NCI-H2107 treated with DMSO at 0.1 percent for 48 hours (cell line): ENCODE results near the gene GPS1.
A peak's percentile ranks its signal among the peaks of the same experiment; 100 is the strongest.

Experiments
- DNase-seq: peaks from one replicate; lab custom pipeline; 2025; ENCODE audit not compliant: unreplicated experiment; lab: John Stamatoyannopoulos, UW

Gene GPS1

GRCh38 chr17:82056729-82057621, 5.3 kb downstream of the GPS1 start:
- DNase-seq = no peak

GRCh38 chr17:82058230-82058854, 6.6 kb downstream of the GPS1 start:
- no peak for DNase-seq

- no peak for DNase-seq
These were observed 7.2 kb downstream of the GPS1 start for GRCh38 chr17:82058855-82059249.

- no peak for DNase-seq
These were observed 7.7 kb downstream of the GPS1 start for GRCh38 chr17:82059272-82060000.

GRCh38 chr17:82060001-82060380, 8.3 kb downstream of the GPS1 start:
- DNase-seq = no peak

- no peak for DNase-seq
These were observed 8.9 kb downstream of the GPS1 start for GRCh38 chr17:82060614-82061013.

- DNase-seq = no peak
These were observed 9.6 kb downstream of the GPS1 start for GRCh38 chr17:82061047-82061925.

GRCh38 chr17:82062076-82062983, 10.6 kb downstream of the GPS1 start:
- DNase-seq = no peak

GRCh38 chr17:82062984-82063368, 11.3 kb downstream of the GPS1 start:
- no peak for DNase-seq

- DNase-seq = no peak
These were observed 12.0 kb downstream of the GPS1 start for GRCh38 chr17:82063424-82064415.

GRCh38 chr17:82064433-82065192, 12.9 kb downstream of the GPS1 start:
- DNase-seq = peak; percentile 6

GRCh38 chr17:82065193-82065637, 13.5 kb downstream of the GPS1 start:
- no peak for DNase-seq

- DNase-seq = no peak
These were observed 14.1 kb downstream of the GPS1 start, which contains the start of gene DUS1L for GRCh38 chr17:82065638-82066303. TSS of gene DUS1L (minus strand) at chr17:82065804. CDS start at chr17:82065059, 745 bp downstream.

GRCh38 chr17:82070611-82071010, 18.9 kb downstream of the GPS1 start:
- no peak for DNase-seq

- no peak for DNase-seq
These were observed 21.1 kb downstream of the GPS1 start for GRCh38 chr17:82072827-82073226.

- no peak for DNase-seq
These were observed 21.7 kb downstream of the GPS1 start for GRCh38 chr17:82073446-82073845.
